GM19193 (cell line): Measurements from ENCODE around the gene AQP3.
"Not testable (repeated sequence)": the region's sequence is repeated elsewhere in the genome, so short reads cannot be mapped to it uniquely, and the experiment has no call there.

ENCODE experiments used
- POLR2A ChIP-seq: IDR thresholded peaks from 4 replicates; pipeline ENCODE4 v1.6.1; 2011; ENCODE audit not compliant: insufficient read depth, insufficient read length; ENCODE audit errors: extremely low read depth

Gene AQP3

GRCh38 chr9:33408087-33408486, 39.3 kb downstream of the AQP3 start:
- TF ChIP-seq POLR2A: no peak

DNA sequence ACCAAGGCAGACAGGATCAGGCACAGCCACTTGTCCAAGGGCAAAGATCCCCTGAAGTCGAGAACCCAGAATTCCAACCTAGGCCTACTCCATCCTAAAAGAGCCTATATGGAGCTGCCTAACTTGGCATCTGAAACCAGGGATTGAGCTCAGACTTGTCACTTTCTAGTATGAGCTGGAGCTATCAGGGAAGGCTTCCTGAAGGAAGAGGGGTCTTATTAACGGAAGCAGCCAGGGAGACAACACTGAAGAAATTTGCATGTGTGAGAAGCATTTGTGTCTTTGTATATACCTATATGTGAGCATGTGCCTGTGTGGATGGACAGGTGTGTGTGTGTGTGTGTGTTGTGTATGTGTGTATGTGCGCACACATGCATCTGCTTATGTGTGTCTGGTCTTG, 40.3 kb downstream of the AQP3 start:
- TF ChIP-seq POLR2A: no peak

- no peak for TF ChIP-seq POLR2A
These were observed 42.5 kb downstream of the AQP3 start for GRCh38 chr9:33404788-33405362.

- no peak for TF ChIP-seq POLR2A
These were observed 43.2 kb downstream of the AQP3 start for GRCh38 chr9:33403941-33404787.

GRCh38 chr9:33402371-33402770, 45.0 kb downstream of the AQP3 start, which contains the start of gene AQP7:
AQP7 (minus strand) TSS chr9:33402568; CDS start chr9:33401262, 1,306 bp downstream.
- not testable (repeated sequence) for TF ChIP-seq POLR2A

- TF ChIP-seq POLR2A: no peak
These were observed 53.8 kb downstream of the AQP3 start for GRCh38 chr9:33393581-33393980.
